Left lobe of liver (tissue), 2 donors: ENCODE results near the gene NKD2. TPM values are rescaled to one million over a fixed set of nuclear protein-coding genes. Genes with fewer than 3 reads are reported as not detected.

ENCODE experiments used
- ATAC-seq: fragments of 200-7000 bp; cut with Tn5 transposase; one replicate; pipeline ENCODE4 v1.9.1; 2020; ENCODE audit warnings: mild to moderate bottlenecking, moderate library complexity
- DNase-seq: peaks from one replicate; pipeline ENCODE4 v3.0.0-alpha.2; 2020; ENCODE audit warnings: low spot score
- total RNA-seq: library from RNA; stranded (reverse); gene quantifications from one replicate; pipeline ENCODE4 v1.2.1, GENCODE V29; 2021
- donor health status: DM: no; HTN: no; CAD: no; lungs with moderate emphysema.
- donor health status: DM: no; HTN: yes; CAD: no.

Gene NKD2
- total RNA-seq, 1 donor from 2014 or later = 1.6 TPM

DNA sequence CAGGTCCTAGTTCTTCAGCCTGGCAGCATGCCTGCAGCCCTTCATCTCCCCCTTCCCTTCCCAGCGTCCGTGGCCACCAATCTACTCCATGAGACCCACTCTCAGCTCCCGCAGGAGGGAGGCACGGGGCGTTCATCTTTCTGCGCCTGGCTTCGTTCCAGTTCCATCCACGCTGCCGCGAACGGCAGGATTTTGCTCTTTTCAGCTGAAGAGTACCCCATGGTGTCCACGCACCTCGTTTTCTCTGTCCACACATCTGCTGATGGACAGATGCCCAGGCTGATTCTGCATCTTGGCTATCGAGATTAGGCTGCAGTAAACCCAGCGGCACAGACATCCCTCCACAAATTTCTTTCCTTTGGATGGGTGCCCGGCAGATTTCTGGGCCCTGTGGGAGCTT, 30.5 kb upstream of the NKD2 start:
- DNase-seq (no peak), ATAC-seq (no peak)

- DNase-seq (no peak), ATAC-seq (no peak)
Observed at GRCh38 chr5:978693-979092, 29.9 kb upstream of the NKD2 start.

DNA sequence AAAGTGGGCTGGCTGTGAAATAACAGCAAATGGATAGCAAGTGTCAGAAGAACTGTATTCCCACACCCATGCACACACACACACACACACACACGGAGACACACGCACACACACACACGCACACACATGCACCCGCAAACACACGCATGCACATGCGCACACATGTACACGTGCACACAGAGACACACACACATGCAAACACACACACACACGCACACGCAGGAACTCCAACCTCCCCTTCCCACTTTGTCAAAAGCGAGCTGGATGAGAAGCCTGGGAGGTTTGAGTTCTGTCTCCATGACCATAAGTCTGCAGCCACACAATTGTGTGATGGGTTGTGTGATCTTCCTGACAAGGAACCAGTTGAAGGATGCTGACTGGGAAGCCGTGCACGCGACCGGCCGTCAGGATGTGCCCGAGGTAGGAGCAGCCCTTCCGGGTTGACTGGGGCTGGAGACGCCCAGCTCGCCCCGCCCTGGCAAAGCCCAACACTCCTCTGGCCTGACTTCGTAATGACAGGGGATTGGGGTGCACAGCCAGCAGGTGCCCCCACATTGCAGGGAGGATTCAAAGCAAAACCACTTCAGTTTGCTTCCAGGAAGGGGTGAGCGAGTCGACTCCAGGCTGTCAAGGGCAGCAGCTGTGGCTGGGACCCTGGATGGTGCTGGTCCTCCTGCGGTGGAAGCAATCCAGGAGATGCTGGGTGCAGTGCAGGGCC, 29.3 kb upstream of the NKD2 start:
- ATAC-seq (no peak), DNase-seq (no peak)

DNA sequence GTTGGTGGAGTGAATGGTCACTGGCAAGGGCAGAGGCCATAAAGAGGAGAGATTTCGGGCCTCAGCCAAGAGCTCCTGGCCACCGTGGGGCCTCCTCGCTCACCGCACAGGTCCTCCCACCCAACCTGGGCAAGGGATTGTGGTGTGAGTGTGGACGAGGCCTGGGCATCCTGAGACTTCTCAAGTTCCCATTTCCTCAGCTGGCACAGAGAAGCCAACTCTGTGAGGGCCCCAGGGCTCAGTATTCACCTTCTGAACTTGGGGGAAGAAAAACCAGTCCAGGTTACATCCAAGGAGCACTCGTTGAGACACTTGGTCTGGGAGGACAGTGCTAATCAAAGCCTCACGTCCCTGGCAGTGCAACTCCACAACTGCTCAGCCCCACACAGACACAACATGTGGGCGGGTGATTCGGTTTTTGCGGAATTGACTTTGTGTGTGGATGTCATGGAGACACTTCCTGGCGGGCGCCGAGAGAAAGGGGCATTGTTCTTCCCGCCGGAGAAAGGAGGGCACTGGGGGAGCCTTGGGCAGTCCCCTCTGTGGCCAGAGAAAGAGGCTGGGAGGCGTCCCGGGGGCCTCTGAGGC, 28.5 kb upstream of the NKD2 start:
- no peak for ATAC-seq
- no peak for DNase-seq

DNA sequence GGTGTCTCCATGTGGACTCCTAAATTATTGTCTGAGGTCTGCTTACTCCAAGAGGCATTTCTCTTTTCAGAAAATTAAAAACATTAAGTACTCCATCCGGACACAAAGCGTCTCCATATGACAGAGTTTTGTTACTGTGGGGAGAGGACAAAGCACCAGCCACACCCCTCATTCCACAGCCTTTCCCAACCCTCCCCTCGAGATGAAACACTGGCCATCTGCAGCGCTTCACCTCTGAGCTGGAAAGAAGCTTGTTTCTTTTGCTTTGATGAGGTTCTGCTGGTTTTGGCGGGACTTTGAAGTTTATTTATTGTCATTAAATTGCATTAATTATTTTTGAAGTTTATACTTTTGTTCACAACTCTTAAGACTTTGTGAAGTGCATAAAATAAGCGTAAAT, 27.6 kb upstream of the NKD2 start:
- no peak for DNase-seq
- no peak for ATAC-seq

DNA sequence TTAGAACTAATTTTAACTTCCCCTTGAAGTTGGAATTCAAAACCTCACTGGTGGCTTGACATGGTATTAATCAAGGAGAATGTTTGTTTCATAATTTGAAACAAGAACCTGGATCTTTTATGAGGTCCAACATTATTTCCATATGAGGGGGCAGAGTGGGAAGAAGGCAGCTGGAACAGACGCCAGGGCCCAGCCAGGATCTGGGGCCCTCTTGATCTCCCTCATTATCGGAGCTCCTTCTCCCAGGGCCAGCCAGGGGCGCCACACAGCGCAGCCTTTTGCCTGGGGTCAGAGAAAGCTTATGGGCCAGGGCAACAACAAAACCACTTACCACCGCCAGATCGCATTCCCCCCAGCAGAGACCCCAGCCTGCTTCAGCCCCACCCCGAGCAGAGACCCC, 27.1 kb upstream of the NKD2 start:
- no peak for DNase-seq
- ATAC-seq = no peak

DNA sequence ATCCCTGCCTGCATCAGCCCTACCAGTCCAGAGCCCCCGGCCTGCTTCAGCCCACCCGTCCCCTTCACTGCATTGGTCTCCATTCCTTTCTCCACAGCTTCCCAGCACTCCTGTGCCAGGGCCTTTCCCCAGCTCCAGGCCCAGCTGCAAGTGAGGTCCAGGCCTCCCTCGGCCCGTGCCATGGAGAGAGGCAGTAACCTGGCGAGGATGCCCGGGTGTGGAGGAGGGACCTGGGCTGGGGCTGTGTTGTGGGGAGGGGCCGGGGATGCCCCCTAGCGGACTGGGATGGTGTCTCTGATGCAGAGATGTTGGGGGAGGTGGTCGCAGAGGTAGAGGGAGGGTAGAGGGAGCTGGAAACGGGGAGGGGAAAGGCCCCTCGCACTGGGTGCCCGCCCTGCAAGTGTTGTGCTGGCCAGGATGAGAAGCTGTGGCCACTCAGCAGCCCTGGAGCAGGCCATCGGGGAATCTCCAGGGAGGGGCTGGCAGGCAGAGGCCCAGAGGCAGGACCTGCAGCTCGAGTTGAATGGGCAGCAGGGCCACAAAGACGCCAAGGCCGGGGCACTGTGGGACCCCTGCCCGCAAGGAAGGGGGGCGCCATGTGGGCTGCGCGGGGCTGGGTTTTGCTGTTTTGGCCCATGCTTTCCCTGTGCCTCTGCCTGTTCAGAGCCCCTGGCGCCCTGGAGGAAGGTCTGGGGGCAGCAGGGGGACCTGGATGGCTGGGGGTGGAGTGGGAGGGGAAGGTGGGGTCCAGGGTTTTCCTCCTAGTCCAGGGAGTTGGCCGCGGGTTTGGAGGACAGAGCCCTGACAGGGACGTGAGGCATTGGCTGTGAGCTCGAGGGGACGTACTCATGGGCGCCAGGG, 26.0 kb upstream of the NKD2 start:
- ATAC-seq (peak; percentile 73), DNase-seq (no peak)

- no peak for ATAC-seq
- DNase-seq = no peak
Observed at GRCh38 chr5:983238-983524, 25.4 kb upstream of the NKD2 start.

- DNase-seq = no peak
- ATAC-seq = no peak
Observed at GRCh38 chr5:983568-983967, 25.0 kb upstream of the NKD2 start.

DNA sequence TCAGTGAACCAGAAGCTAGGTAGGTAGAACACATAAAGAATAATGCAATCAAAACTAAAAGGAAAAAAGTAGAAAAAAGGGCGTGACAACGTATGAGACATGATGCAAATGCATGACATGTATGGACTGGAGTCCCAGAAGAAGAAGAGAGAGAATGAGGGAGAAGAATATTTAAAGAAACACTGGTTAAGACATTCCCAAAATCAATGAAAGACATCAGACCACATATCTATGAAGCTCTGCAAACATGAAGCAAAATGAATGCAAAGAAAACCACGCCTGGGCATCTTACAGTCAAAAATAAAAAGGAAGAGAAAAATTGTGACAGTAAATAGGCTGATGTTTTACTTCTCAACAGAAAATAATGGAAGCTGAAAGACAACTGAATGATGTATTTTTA, 23.8 kb upstream of the NKD2 start:
- DNase-seq = no peak
- no peak for ATAC-seq

GRCh38 chr5:987761-988160, 20.8 kb upstream of the NKD2 start:
- DNase-seq (no peak), ATAC-seq (no peak)

DNA sequence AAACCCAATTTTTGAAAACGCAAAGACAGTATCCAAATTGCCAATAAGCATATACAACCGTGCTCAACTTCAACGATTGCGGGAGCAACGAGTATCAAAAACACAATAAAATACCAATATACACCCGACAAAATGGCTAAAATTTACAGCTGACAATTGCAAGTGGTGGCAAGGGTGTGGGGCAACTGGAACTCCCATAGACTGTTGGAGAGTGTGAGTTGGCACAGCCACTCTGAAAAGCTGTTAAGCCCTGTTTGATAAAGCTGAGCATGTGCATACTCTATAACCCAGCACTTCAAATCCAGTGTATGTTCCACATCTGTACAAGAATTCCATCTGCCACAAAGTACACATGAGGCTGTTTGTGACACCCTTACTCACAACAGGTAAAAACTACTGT, 20.3 kb upstream of the NKD2 start:
- ATAC-seq (no peak), DNase-seq (no peak)

DNA sequence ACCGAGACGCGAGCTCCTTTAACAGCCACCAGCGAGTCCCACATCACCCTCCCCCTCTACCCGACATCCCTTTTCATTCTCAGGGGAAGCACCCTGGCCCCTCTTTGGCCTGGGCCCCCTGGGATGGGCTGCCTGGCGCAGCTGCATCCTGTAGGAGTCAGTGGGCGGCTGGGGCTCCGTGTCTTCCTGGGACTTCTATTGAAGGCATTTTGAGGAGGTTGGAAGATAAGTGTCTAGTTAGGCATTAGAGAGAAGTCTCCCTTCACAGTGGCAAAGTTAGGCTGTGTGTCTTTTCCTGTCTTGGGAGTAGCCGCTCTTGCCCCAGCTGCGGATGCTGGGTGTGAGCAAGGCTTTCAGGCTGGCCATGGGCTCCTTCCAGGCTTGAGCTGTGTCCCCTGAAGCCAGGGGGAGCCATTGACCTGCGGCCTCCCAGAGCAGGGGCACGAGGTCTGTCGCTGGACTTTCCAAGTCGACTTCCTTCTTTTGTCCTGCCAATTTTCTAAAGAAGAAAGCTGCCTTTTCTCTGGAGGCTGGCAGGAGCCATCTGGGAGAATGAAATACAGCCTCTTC, 18.6 kb upstream of the NKD2 start:
- DNase-seq (no peak), ATAC-seq (peak; percentile 77)

DNA sequence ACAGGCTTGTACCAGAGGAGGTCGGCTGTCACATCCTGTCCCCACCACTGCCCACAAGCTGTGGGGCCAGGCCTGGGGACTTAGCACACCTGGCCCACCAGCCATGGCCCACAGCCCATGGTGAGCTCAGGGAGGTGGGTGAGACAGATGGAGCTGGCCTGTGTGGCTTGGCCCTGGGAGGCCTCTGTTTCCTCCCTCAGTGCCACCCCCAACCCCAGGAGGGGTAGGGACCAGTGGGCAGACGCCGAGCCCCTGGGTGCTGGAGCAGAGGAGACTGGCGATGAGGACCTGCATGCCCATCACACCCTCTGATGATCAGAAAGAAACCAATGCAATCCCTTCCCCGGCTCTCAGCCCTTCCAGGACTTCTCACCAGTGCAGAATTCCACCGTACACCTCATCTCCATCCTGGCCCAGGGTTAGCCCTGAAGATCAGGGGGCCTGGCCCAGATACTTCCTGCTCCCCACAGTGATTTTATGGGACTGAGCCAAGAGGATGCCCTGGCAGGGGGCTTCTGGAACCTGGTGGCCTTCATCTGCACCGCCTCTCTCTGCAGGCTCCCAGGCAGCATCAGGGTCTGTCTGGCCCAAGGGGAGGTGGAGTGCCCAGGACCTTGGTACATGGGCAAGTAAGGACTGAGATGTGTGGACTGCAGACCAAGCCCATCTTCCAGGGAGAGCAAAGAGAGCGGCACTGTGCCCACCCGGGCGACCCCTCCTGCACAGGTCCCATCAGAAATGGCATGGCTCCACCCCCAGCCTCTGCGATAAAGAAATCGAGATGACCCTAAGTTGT, 16.9 kb upstream of the NKD2 start:
- DNase-seq = no peak
- ATAC-seq = no peak

DNA sequence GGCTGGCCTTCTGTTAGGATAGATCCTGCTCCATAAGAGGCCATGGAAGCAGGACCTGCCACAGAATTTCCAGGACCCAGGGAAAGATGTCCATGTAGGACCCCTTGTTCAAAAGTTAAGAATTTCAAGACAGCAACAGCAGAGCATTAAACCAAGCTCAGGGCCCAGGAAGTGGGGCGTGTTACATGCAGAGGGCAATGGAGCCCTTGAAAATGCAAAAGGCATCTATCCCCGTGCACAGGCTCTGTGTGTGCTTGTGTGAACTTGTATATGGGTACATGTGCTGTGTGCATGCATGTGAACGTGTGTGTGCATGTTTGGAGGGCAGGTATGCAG, 14.4 kb upstream of the NKD2 start:
- DNase-seq (no peak), ATAC-seq (no peak)

DNA sequence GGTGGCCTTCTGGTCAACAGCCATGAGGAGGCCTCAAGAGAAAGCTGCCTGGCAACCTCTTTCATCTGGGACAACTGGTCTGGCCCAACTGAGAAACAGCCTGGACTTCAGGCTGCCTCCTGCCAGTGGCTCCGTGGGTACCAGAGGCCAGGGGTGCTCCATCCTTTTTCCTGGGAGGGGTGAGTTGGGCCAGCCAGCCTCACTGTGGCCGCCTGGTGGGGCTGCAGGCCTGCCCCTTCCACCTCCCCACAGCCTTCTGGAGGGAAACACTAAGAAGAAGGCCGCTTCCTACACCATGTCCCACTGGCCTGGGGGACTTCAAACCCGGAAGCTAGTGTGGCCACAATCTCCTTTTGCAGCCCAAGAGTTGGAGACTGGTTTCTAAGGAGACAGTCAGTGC, 13.8 kb upstream of the NKD2 start:
- ATAC-seq = no peak
- no peak for DNase-seq

- ATAC-seq = no peak
- DNase-seq = no peak
Observed at GRCh38 chr5:995318-995717, 13.3 kb upstream of the NKD2 start.

GRCh38 chr5:997001-997474, 11.6 kb upstream of the NKD2 start:
- peak; percentile 21 for DNase-seq
- no peak for ATAC-seq

GRCh38 chr5:997711-998110, 10.9 kb upstream of the NKD2 start:
- ATAC-seq (no peak), DNase-seq (peak; percentile 40)

DNA sequence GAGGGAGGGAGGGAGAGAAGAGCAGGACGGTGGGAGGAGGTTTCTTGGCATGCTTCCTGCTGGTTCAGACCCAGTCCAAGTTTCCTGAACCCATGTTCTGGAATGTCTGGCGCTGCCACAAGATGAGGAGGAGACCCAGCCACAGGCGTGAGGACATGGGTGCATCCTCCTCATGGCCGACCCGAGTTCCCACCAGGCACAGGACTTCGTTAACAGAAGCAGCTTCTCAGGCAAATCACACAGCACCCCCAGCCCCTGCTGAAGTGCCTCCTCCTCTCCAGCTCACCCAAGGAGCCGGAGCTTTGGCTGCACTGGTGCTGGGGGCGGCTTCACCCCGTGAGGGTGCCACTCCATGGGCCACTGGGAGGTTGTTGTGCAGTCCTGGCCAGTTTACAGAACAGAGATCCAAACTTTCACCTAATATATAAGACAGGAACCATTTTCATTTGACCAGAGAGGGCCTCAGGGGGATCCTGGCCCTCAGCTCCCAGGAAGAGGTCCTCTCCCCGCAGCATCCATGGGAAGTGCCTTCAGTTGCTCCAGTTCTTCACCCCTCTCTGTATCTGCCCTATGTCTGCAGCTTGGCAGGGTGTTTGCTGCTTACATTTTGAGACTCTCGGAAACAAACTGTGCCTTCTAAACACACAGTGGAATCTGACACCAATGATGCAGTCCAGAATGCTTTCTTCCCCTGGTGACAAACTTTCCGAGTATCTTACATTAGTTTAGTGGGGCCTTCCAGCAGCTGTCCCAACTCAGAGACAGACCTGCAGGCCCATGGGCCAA, 10.2 kb upstream of the NKD2 start:
- DNase-seq (peak; percentile 43), ATAC-seq (no peak)
